GM12873 (cell line): Measurements from ENCODE around the gene CPA1.

ENCODE experiments used
- TF ChIP-seq, protein P1 (sequence below): IDR thresholded peaks from 2 replicates; pipeline ENCODE4 v1.5.1; 2012; ENCODE audit warnings: low read depth, mild to moderate bottlenecking, moderate library complexity, low read length, control low read depth; ENCODE audit not compliant: insufficient read depth; ENCODE audit errors: missing control alignments

Gene CPA1

DNA sequence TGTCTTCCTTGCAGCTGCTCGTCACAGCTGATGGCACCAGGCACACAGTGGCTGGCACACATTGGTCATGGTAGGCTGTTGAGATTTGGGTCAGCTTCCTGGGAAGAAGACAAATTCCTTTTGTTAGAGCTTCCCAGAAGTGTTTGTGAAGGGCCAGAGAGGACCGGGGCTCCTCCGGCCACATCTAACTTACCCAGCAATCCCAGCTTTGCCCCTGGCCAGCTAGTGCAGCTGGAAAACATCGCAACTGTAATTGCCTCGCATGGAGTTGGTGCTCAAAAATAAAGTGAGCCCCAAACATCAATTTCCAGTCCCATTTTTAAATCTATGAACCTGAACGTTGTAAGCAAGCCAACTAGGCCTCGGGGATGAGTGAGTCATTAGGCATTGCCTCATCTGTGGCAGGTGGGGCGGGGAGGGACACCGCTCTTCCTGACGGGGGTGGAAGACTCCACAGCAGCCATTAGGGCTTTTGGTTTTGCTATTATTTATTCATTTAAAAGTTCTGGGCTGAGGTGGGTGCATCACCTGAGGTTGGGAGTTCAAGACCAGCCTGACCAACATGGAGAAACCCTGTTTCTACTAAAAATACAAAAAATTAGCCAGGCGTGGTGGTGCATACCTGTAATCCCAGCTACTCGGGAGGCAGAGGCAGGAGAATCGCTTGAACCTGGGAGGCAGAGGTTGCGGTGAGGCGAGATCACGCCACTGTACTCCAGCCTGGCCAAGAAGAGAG lies 23.2 kb upstream of the CPA1 start:
- TF ChIP-seq, protein P1, sequence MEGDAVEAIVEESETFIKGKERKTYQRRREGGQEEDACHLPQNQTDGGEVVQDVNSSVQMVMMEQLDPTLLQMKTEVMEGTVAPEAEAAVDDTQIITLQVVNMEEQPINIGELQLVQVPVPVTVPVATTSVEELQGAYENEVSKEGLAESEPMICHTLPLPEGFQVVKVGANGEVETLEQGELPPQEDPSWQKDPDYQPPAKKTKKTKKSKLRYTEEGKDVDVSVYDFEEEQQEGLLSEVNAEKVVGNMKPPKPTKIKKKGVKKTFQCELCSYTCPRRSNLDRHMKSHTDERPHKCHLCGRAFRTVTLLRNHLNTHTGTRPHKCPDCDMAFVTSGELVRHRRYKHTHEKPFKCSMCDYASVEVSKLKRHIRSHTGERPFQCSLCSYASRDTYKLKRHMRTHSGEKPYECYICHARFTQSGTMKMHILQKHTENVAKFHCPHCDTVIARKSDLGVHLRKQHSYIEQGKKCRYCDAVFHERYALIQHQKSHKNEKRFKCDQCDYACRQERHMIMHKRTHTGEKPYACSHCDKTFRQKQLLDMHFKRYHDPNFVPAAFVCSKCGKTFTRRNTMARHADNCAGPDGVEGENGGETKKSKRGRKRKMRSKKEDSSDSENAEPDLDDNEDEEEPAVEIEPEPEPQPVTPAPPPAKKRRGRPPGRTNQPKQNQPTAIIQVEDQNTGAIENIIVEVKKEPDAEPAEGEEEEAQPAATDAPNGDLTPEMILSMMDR = no peak

DNA sequence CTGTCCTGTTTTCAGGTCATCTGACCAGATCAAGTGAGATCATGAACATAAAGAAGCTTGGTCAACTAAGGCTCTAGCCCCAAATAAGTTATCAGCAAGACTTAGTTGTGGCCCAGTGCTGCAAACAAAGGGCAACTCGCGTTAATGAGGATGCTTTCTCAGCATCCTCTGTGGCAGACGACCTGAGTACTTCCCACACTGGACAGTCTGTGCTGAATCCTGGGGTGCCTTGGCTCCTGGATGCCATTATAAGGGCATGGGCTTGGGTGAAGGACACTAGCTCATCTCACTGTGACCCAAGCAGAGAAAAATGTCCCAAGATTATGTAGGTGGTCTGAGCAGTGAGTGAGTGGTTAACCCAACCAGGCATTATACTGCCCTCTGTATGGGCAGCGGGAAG lies 21.8 kb upstream of the CPA1 start:
- TF ChIP-seq, protein P1 = no peak

DNA sequence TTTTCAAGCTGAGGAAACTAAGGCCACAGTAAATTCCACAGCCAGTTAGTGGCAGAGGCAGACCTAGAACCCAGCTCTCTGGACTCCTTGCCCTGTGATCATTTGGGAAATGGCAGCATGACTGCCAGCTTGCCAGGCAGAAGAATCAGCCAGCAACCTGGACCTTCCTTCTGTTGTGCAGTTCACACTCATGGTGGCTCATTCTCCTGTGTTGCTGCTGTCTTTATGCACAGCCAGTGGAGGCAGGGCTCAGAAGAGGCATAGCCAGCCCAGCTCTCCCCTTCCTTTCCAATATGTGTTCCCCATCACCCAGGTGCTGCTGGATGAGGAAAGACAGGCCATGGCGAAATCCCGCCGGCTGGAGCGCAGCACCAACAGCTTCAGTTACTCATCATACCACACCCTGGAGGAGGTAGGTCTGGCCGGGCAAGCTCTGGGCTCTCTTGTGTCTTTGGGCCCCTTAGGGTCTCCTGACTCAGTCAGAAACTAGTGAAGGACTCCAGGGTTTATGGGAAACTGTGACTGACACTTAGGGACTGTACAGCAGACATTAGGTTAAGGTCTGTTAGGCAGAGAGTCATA lies 20.9 kb upstream of the CPA1 start:
- TF ChIP-seq, protein P1 = no peak

DNA sequence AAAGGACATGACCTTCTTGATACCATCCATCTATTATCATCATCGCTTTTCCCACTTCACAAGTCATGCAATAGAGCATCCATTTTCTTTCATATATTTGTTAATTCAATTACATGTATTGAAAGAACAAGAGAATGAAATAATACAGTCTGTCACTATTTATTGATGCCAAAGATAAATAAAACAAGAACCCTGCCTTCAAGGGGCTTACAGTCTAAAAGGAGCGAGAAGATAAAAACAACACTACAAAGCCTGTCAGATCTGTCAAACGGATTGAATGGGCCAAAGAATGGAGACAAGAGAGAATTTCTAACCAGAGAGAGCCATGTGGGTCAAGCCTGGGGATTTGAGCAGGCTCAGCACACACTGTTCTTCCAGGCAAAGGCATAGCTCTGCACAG lies 19.8 kb upstream of the CPA1 start:
- TF ChIP-seq, protein P1 = no peak

DNA sequence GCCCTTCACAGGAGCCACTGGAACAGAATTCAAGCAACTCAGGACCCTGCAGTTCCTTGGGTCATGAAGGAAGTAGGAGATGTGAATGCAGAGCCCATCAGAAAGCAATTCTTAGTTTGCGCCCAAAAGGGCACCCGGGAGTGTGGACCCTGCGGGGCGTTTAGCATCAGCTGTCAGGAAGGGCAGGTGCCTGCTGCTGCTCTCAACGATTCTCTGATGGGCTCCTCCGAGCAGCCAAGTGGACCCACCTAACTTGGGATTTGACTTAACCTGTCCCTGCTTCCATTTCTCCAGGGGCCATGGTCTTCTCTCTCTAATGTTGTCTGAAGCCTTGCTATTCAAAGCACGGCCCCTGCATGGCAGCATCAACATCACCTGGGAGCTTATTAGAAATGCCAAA lies 18.6 kb upstream of the CPA1 start:
- TF ChIP-seq, protein P1 = no peak

DNA sequence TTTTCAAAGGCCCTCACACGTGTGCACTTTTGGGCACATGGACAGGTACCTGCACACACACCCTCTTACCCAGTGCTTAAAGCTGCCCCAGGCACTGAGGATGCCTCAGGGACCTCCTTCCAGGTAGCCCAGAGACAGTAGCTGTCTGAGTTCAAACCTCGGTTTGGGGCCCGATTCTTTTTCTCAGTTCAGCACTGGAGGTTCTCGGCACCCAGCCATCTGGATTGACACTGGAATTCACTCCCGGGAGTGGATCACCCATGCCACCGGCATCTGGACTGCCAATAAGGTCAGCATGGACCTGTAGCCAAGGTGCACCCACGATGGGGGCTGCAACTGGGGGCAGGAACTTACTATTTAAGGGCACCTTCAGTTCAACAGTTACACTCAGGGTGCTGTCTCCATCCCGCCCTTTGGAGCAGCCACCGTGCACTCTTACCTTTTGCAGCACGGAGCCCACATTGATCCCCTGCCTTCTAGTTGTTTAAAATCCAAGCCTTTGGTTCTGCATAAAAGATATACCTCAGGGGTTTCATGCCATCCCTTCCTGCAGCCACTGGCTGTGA lies 18.0 kb upstream of the CPA1 start:
- TF ChIP-seq, protein P1 = no peak

DNA sequence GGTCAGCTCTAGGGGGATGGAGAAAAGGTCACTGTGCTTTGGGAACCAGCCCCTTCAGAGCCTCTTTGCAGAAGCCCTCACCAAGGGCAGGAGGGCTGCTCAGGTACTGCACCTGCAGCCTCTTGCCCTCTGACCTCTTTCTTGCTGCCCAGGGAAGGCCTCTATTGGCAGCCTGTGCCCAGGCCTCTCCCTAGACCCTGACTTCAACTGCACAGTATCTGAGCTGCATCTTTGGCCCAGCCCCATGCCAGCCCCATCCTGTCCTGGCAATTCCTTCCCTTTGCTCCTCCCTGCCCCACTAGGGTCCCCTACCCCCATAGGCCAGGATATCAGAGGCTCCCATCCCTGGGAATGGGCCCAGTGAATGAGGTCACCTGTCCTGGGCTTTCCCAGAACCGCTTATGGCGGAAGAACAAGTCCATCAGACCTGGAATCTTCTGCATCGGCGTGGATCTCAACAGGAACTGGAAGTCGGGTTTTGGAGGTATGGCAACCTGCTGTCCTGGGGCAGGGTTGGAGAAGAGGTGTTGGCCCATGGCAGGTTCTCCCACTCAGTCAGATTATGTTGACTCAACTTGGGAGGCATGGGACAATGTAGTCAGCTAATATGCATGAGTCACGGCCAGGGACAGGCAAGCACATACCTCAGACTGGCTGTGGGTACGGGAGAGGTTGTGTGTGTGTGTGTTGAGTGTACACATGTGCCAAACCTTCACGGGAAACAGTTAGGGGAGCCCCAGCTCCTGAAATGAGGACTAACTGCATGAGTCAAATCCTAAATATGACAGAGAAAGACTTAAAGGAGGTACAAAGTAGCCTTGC lies 17.1 kb upstream of the CPA1 start:
- TF ChIP-seq, protein P1 = no peak
